ENCODE measurements around the gene PCSK6.

PCSK6 gene

GRCh38 chr15:101355678-101356464 lies 133.6 kb downstream of the PCSK6 start:
- ChIA-PET POLR2A (no interaction called here), CTCF (interaction anchor here (1.0 kb wide), 1 partner anchor 348 kb away, joined by 7 read pairs; no protein-coding TSS in a partner anchor)
- no peak for DNase-seq (ENCODE audit: extremely low spot score)
- TF ChIP-seq ELF4 (IDR thresholded peaks at IDR 0.05): no peak
- no peak for TF ChIP-seq SUZ12 (IDR thresholded peaks at IDR 0.05)
- TF ChIP-seq SP1 (IDR thresholded peaks at IDR 0.05): no peak
- TF ChIP-seq BHLHE40 (IDR thresholded peaks at IDR 0.05; ENCODE audit: borderline replicate concordance): no peak
- TF ChIP-seq NFRKB (IDR thresholded peaks at IDR 0.05): no peak
- TF ChIP-seq TARDBP (IDR thresholded peaks at IDR 0.05): no peak

DNA sequence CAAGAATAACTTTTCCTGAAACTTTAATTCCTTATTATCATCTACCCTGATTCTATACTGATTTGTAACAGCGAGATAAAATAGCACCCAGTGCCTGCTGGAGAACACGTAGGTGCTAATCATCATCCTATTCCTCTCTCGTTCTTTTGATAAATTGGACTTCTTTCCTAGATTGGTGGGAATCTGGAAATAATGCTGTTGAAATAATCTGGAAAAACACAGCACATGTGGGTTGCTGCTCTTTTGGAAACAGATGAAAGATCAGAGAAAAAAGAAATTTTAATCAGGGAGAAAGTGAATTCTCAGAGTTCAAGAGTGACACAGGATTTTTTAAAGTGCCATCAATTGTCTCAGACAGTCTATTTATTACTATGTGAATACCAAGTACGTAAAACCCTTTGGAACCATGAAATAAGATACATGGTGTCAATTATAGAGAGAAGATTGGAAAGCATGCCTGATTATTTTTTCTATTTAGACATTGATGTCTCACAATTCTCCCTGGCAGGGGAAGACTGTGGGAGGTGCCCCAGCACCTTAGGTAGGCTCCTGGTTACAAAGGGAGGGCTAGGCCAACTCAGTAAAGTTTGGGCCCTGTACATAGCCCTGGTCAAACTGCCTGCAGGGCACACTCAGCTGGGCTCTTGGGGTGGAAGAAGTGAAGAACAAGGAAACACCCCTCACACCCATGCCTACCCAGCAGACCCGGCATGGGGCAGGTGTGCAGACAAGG lies 134.4 kb downstream of the PCSK6 start:
- POLR2A ChIA-PET: no interaction called here
- TF ChIP-seq ELF4 (IDR thresholded peaks at IDR 0.05) (no peak), ARNT (IDR thresholded peaks at IDR 0.05) (no peak), TARDBP (IDR thresholded peaks at IDR 0.05) (no peak), SP1 (IDR thresholded peaks at IDR 0.05) (no peak), CTBP1 (IDR thresholded peaks at IDR 0.05; ENCODE audit: borderline replicate concordance) (no peak)
- TF ChIP-seq, protein P1, sequence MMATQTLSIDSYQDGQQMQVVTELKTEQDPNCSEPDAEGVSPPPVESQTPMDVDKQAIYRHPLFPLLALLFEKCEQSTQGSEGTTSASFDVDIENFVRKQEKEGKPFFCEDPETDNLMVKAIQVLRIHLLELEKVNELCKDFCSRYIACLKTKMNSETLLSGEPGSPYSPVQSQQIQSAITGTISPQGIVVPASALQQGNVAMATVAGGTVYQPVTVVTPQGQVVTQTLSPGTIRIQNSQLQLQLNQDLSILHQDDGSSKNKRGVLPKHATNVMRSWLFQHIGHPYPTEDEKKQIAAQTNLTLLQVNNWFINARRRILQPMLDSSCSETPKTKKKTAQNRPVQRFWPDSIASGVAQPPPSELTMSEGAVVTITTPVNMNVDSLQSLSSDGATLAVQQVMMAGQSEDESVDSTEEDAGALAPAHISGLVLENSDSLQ (IDR thresholded peaks at IDR 0.05): no peak
- DNase-seq (ENCODE audit: extremely low spot score): no peak
- CTCF ChIA-PET: no interaction called here

DNA sequence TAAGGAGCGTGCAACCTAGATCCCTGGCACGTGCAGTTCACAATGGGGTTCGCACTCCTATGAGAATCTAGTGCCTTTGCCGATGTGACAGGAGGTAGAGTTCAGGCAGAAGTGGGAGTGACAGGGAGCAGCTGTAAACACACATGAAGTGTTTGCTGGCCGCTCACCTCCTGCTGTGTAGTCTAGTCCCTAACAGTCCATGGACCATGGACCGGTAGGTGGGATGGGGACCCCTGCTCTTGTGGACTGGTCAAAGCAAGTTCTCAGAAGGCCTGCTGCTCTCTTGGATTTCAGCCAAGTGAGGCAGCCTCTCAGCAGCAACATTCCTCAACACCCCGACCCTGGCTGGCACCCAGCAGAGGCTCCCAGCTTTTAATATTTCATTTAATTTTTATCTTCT lies 136.3 kb downstream of the PCSK6 start:
- POLR2A ChIA-PET: no interaction called here

DNA sequence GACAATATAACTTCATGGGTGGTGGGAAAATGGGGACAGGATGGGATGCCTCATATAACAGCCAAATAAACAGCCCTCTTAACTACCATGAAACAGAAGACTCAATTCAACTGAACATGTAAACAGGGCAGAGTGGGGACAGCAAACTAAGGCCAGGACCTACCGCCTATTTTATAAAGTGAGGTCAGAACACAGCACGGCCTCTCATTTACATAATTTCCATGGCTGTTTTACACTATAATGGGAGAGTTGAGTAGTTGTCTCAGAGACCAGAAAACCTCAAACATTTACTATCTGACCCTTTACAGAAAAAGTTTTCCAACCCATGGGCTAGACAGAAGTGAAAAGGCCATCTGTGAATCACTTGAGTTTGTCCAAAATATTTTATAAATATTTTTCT lies 137.8 kb downstream of the PCSK6 start:
- POLR2A ChIA-PET: no interaction called here
- CTCF ChIA-PET: no interaction called here
- no peak for DNase-seq (ENCODE audit: extremely low spot score)
- TF ChIP-seq BHLHE40 (IDR thresholded peaks at IDR 0.05; ENCODE audit: borderline replicate concordance) (no peak), FOXK2 (IDR thresholded peaks at IDR 0.05) (no peak), TARDBP (IDR thresholded peaks at IDR 0.05) (no peak), ARNT (IDR thresholded peaks at IDR 0.05) (no peak), NFRKB (IDR thresholded peaks at IDR 0.05) (no peak), FOXA1 (IDR thresholded peaks at IDR 0.05) (no peak), CTBP1 (IDR thresholded peaks at IDR 0.05; ENCODE audit: borderline replicate concordance) (no peak), LEF1 (IDR thresholded peaks at IDR 0.05; ENCODE audit: borderline replicate concordance) (no peak), ZNF384 (IDR thresholded peaks at IDR 0.05) (no peak), HDGF (IDR thresholded peaks at IDR 0.05; ENCODE audit: borderline replicate concordance) (no peak)
- TF ChIP-seq, protein P1 (IDR thresholded peaks at IDR 0.05): no peak

More for the DNA sequence above, 136.3 kb downstream of the PCSK6 start:
- TF ChIP-seq, protein P1 (IDR thresholded peaks at IDR 0.05): no peak
- no peak for TF ChIP-seq SP1 (IDR thresholded peaks at IDR 0.05)
- TF ChIP-seq TARDBP (IDR thresholded peaks at IDR 0.05): no peak
- no peak for TF ChIP-seq FOXK2 (IDR thresholded peaks at IDR 0.05)
- TF ChIP-seq NFRKB (IDR thresholded peaks at IDR 0.05): no peak
- no peak for TF ChIP-seq ZNF384 (IDR thresholded peaks at IDR 0.05)
- TF ChIP-seq FOXA1 (IDR thresholded peaks at IDR 0.05): no peak
- no peak for TF ChIP-seq ARNT (IDR thresholded peaks at IDR 0.05)
- CTCF ChIA-PET: no interaction called here
- DNase-seq (ENCODE audit: extremely low spot score): no peak

DNA sequence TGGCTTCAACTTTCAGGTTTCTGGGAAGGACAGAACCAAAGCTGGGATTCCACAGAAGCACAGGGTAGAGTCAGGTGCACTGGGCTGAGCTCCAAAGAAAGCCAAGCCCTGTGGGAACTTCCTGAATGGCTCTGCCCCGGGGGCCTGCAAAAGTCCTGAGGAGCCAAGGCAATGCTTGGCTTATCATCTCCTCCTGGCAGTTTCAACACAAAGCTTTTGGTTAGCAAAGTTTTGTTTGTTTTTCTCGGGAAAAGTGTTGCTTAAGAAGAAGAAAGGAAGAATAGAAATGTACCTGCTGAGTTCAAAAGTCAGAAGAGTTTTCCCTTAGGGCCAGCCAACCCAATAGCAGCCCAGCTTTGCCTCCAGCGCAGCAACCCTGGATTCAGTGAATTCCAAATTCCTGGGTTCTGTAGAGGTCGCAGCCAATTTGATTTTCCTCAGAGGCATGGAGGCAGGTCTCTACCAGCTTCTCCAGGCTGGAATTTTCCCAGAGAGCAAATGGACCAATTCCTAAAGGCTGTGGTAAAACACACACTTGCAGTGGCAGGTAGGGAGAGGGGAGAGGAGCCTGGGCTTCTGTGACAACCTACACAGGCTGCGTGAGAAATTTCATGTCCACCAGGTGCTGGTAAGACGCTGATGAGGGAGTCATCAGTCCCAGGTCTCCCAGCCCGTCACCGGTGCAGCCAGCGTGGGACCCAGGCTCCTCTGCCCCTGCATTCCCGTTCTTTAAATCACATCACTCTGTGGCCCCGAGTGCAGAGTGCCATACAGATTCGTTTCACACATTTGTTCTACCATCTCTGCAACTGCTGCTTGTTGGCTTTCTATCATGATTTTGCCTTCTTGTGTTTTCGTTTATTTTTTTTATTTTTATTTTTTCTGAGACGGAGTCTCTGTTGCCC lies 140.2 kb downstream of the PCSK6 start:
- no peak for DNase-seq (ENCODE audit: extremely low spot score)
- ChIA-PET POLR2A (no interaction called here), CTCF (no interaction called here)
- TF ChIP-seq CTBP1 (IDR thresholded peaks at IDR 0.05; ENCODE audit: borderline replicate concordance): no peak
- no peak for TF ChIP-seq SUZ12 (IDR thresholded peaks at IDR 0.05)
- no peak for TF ChIP-seq TARDBP (IDR thresholded peaks at IDR 0.05)
- no peak for TF ChIP-seq L3MBTL2 (conservative IDR thresholded peaks at IDR 0.05)
- TF ChIP-seq BHLHE40 (IDR thresholded peaks at IDR 0.05; ENCODE audit: borderline replicate concordance): no peak
- no peak for TF ChIP-seq FOXA1 (IDR thresholded peaks at IDR 0.05)
- TF ChIP-seq, protein P1 (IDR thresholded peaks at IDR 0.05): no peak
- no peak for TF ChIP-seq FOXK2 (IDR thresholded peaks at IDR 0.05)
- TF ChIP-seq LEF1 (IDR thresholded peaks at IDR 0.05; ENCODE audit: borderline replicate concordance): no peak
- TF ChIP-seq ELF4 (IDR thresholded peaks at IDR 0.05): no peak
- no peak for TF ChIP-seq ZNF384 (IDR thresholded peaks at IDR 0.05)
- no peak for TF ChIP-seq NFRKB (IDR thresholded peaks at IDR 0.05)
- no peak for TF ChIP-seq FOXM1 (IDR thresholded peaks at IDR 0.05; ENCODE audit: borderline replicate concordance)
- TF ChIP-seq SP1 (IDR thresholded peaks at IDR 0.05): no peak
- TF ChIP-seq ARNT (IDR thresholded peaks at IDR 0.05): no peak
- TF ChIP-seq HDGF (IDR thresholded peaks at IDR 0.05; ENCODE audit: borderline replicate concordance): no peak
